ENCODE measurements around the gene FOS. TPM values are rescaled to one million over a fixed set of nuclear protein-coding genes. Genes with fewer than 3 reads are reported as not detected.

Gene FOS
- total and polyA plus RNA-seq, 2 of the 4 experiments (the other 2 are of a cell fraction): 53.6 to 171 TPM

- Histone ChIP-seq H2BK120ac (ENCODE audit: low read depth, low read length) (peak overlapping the region; percentile 78; the same call in 1 of the 2 replicates), H3K23ac (ENCODE audit: low read depth, low read length) (peak overlapping the region; percentile 90; the same call in 1 of the 2 replicates), H3K36me3 (ENCODE audit: control insufficient read depth, insufficient read depth, low read length) (no peaks in the 10 kb centered on the region), H3K4me3 (ENCODE audit: insufficient read depth, low read depth, low read length) (peak overlapping the region; percentile 85), H2AK9ac (replicated peaks; ENCODE audit: low read depth, low read length, poor library complexity) (peak overlapping the region; percentile 4), H4K91ac (ENCODE audit: insufficient read depth, low read depth, low read length) (peak overlapping the region; percentile 88), H4K5ac (ENCODE audit: low read depth, low read length) (no peak overlapping the region), H3K27ac (ENCODE audit: insufficient read depth, low read length) (peak overlapping the region; percentile 87), H3K9me3 (ENCODE audit: control insufficient read depth, insufficient read depth, low read length) (no peaks in the 10 kb centered on the region), H3K9ac (ENCODE audit: low read depth, low read length) (peak overlapping the region; percentile 79), H4K20me1 (ENCODE audit: insufficient read depth, low read length) (0 out of 2 replicates have a peak, but pooled peaks cover 6% of the 10 kb centered on the region), H3K9me1 (ENCODE audit: insufficient read depth, low read length) (0 out of 2 replicates have a peak, but pooled peaks cover 8% of the 10 kb centered on the region), H4K8ac (ENCODE audit: low read depth in 2 of 2, low read length in 2 of 2) (peak overlapping the region; percentile 9 to 89; a peak in 3 of 4 replicates), H3K14ac (replicated peaks; ENCODE audit: low read depth, low read length) (peak overlapping the region; percentile 86; the same call in 1 of the 2 replicates), H2AK5ac (ENCODE audit: low read depth, low read length) (no peak overlapping the region), H3K4me1 (ENCODE audit: control insufficient read depth, insufficient read depth, low read length) (peaks cover 4% of the 10 kb centered on the region; the same call in 1 of the 2 replicates), H3K56ac (ENCODE audit: extremely low read depth, insufficient read depth, low read length) (peak overlapping the region; percentile 74; the same call in 1 of the 2 replicates), H3K4me2 (ENCODE audit: low read depth, low read length) (peak overlapping the region; percentile 89), H3K27me3 (ENCODE audit: control insufficient read depth, insufficient read depth, low read length) (peaks cover 2% of the 10 kb centered on the region; the same call in 1 of the 2 replicates), H3K79me1 (ENCODE audit: low read depth in 1 of 2, low read length in 2 of 2) (peaks cover 0 to 4% of the 10 kb centered on the region in 2 experiments; a peak in 1 of 4 replicates), H2BK5ac (ENCODE audit: low read depth, low read length, poor library complexity, severe bottlenecking) (peak overlapping the region; percentile 91), H2BK15ac (ENCODE audit: low read depth, low read length) (peak overlapping the region; percentile 81; the same call in 1 of the 3 replicates), H2BK20ac (ENCODE audit: low read depth, low read length) (no peak overlapping the region; the same call in 1 of the 2 replicates), H3K18ac (ENCODE audit: low read depth, low read length) (peak overlapping the region; percentile 17; the same call in 1 of the 2 replicates), H3K4ac (ENCODE audit: low read depth, low read length) (peak overlapping the region; percentile 89), H2AFZ (replicated peaks; ENCODE audit: low read length, poor library complexity) (peak overlapping the region; percentile 100)
- ATAC-seq (ENCODE audit: low read depth) (peak; percentile 44), DNase-seq (peak; percentile 78)
- TF ChIP-seq RAD21 (IDR thresholded peaks at IDR 0.05; ENCODE audit: low read length) (no peak), CTCF (conservative IDR thresholded peaks at IDR 0.05; ENCODE audit: low read depth, low read length) (no peak), FOS (IDR thresholded peaks at IDR 0.05; ENCODE audit: low read depth, low read length) (no peak), CHD1 (IDR thresholded peaks at IDR 0.05; ENCODE audit: low read depth, low read length) (no peak), MAZ (IDR thresholded peaks at IDR 0.05; ENCODE audit: borderline replicate concordance, low read depth, low read length) (no peak), CEBPB (IDR thresholded peaks at IDR 0.05; ENCODE audit: low read depth, low read length) (no peak), MXI1 (IDR thresholded peaks at IDR 0.05; ENCODE audit: borderline replicate concordance, low read depth, low read length) (no peak), POLR2A (IDR thresholded peaks at IDR 0.05; ENCODE audit: low read depth, low read length) (peak; percentile 1; the same call in 1 of the 2 replicates), BHLHE40 (IDR thresholded peaks at IDR 0.05; ENCODE audit: low read depth, low read length) (0 out of 2 replicates have a peak, but pooled peaks have one; percentile 17), NFE2L2 (IDR thresholded peaks at IDR 0.05; ENCODE audit: low read depth, low read length) (no peak)
- 0% methylated on average over 4 of the region's 18 CpGs; no CpG with 5 or more reads in 1 of the 2 experiments for WGBS, 2 experiments (ENCODE audit: extremely low coverage in 2 of 2, insufficient read length in 1 of 2)
- intact Hi-C loops (cut with micrococcal nuclease) (loop anchor here (2.0 to 10.0 kb wide), 2 partner anchors 16 to 350 kb away; partner anchors contain the start of gene FOS), in situ Hi-C loops (cut with MboI; ENCODE audit: low sequenced_read_pairs) (loop anchor here (25.0 kb wide), 1 partner anchor 1742 kb away; the partner anchor contains the start of gene IRF2BPL), dilution Hi-C loops (cut with HindIII; ENCODE audit: low sequenced_read_pairs, unreplicated experiment) (no loop called here)
- ChIA-PET CTCF (interaction anchor here (0.6 to 1.3 kb wide), 7 partner anchors 9 to 325 kb away, joined by 3 to 9 read pairs (median 5); no protein-coding TSS in a partner anchor), POLR2A (ENCODE audit: unreplicated experiment) (no interaction called here)
- no TSS peak for BruUV-seq (replicated peaks)
These were observed 16.4 kb downstream of the FOS start for GRCh38 chr14:75295061-75295461.

Measured in IMR-90 (cell line).